PC-9 (cell line): ENCODE data around the gene SERTAD1. TPM values are rescaled to one million over a fixed set of nuclear protein-coding genes. Genes with fewer than 3 reads are reported as not detected.
A peak's percentile ranks its signal among the peaks of the same experiment; 100 is the strongest.

Experiments used
- BruUV-seq: library from RNA; stranded (reverse); fragments of 400-500 nt; replicated peaks from 2 replicates; lab custom pipeline; 2021; lab: Mats Ljungman, UMichigan
- CTCF ChIA-PET: fragments of 300-600 bp; sonication (Branson Sonifier 250); formaldehyde crosslinking; loops from one replicate; lab custom pipeline; 2022; ENCODE audit warnings: antibody characterized with exemption; lab: Charles Lee
- POLR2A ChIA-PET: fragments of 300-600 bp; sonication (Branson Sonifier 250); formaldehyde crosslinking; loops from one replicate; lab custom pipeline; 2022; ENCODE audit warnings: antibody characterized with exemption; ENCODE audit not compliant: unreplicated experiment; lab: Charles Lee
- DNase-seq, 2 experiments: peaks; one replicate each; pipeline versions ENCODE4 v3.0.0 to v3.0.0-alpha.2; 2015 to 2022; ENCODE audit warnings: mixed read lengths in 1 of 2
- H2AFZ ChIP-seq: fragments of 200-600 bp; sonication (generic); 2 replicates; pipeline ENCODE4 v1.8.1; 2017; ENCODE audit warnings: antibody characterized with exemption
- H3F3A ChIP-seq: fragments of 200-600 bp; sonication (generic); 2 replicates; pipeline ENCODE4 v1.8.1; 2017; ENCODE audit warnings: antibody characterized with exemption, mild to moderate bottlenecking, low read depth; ENCODE audit not compliant: insufficient read depth
- H3K27ac ChIP-seq: fragments of 200-600 bp; sonication (generic); 2 replicates; pipeline ENCODE4 v1.6.1; 2016; ENCODE audit warnings: mixed run types
- H3K27me3 ChIP-seq: fragments of 200-600 bp; sonication (generic); 2 replicates; pipeline ENCODE4 v1.6.1; 2016; ENCODE audit warnings: low read depth, mixed run types; ENCODE audit not compliant: insufficient read depth
- H3K36me3 ChIP-seq: fragments of 200-600 bp; sonication (generic); 2 replicates; pipeline ENCODE4 v1.6.1; 2016; ENCODE audit warnings: low read depth, mixed run types
- H3K4me1 ChIP-seq: fragments of 200-600 bp; sonication (generic); replicated peaks from 2 replicates; pipeline ENCODE4 v1.6.1; 2016; ENCODE audit warnings: mixed run types; ENCODE audit not compliant: insufficient read depth
- H3K4me2 ChIP-seq: fragments of 200-600 bp; sonication (generic); 2 replicates; pipeline ENCODE4 v1.6.1; 2017; ENCODE audit warnings: mixed run types
- H3K4me3 ChIP-seq: fragments of 200-600 bp; sonication (generic); 2 replicates; pipeline ENCODE4 v1.6.1; 2016; ENCODE audit warnings: mixed run types
- H3K79me2 ChIP-seq: fragments of 200-600 bp; sonication (generic); 2 replicates; pipeline ENCODE4 v1.6.1; 2017; ENCODE audit warnings: low read depth, mixed run types
- H3K9me2 ChIP-seq: fragments of 200-600 bp; sonication (generic); 2 replicates; pipeline ENCODE4 v1.8.1; 2017; ENCODE audit warnings: mild to moderate bottlenecking; ENCODE audit not compliant: insufficient read depth
- H3K9me3 ChIP-seq: fragments of 200-600 bp; sonication (generic); 2 replicates; pipeline ENCODE4 v1.8.1; 2016; ENCODE audit warnings: low read depth; ENCODE audit not compliant: insufficient read depth
- H4K20me1 ChIP-seq: fragments of 200-600 bp; sonication (generic); 2 replicates; pipeline ENCODE4 v1.8.1; 2017; ENCODE audit not compliant: insufficient read depth
- CTCF ChIP-seq: fragments of 200-600 bp; sonication (generic); conservative IDR thresholded peaks from 2 replicates; pipeline ENCODE4 v1.6.1; 2017; ENCODE audit warnings: mixed run types, antibody characterized with exemption, mild to moderate bottlenecking, moderate library complexity
- EZH2 ChIP-seq: fragments of 200-600 bp; sonication (generic); IDR thresholded peaks from 2 replicates; pipeline ENCODE4 v1.8.0; 2017; ENCODE audit warnings: antibody characterized with exemption, low read depth
- intact Hi-C: fragments of 100-400 bp; cut with micrococcal nuclease; formaldehyde crosslinking; loops from one replicate; pipeline ENCODE4 v1.10.0; 2022; ENCODE audit not compliant: unreplicated experiment
- total RNA-seq: library from RNA; stranded (reverse); gene quantifications from 2 replicates; pipeline ENCODE4 v1.2.3, GENCODE V29; 2021

SERTAD1 gene
- total RNA-seq, 1 experiment from 2014 or later: 7.8 TPM

GRCh38 chr19:40449506-40449905 is 23.7 kb upstream of the SERTAD1 start:
- no peak overlapping the region for H2AFZ ChIP-seq
- POLR2A ChIA-PET: no interaction called here
- TF ChIP-seq CTCF (no peak), EZH2 (no peak)
- no peaks in the 10 kb centered on the region for H3K9me2 ChIP-seq
- H3K4me3 ChIP-seq: no peak overlapping the region
- no peak overlapping the region for H3K27ac ChIP-seq
- peaks cover 4% of the 10 kb centered on the region; the same call in 1 of the 2 replicates for H3K4me1 ChIP-seq
- intact Hi-C loops: no loop called here
- H4K20me1 ChIP-seq: no peaks in the 10 kb centered on the region
- H3K27me3 ChIP-seq: no peaks in the 10 kb centered on the region
- no peak overlapping the region for H3K4me2 ChIP-seq
- 0 out of 2 replicates have a peak, but pooled peaks cover 6% of the 10 kb centered on the region for H3K36me3 ChIP-seq
- H3K79me2 ChIP-seq: no peaks in the 10 kb centered on the region
- CTCF ChIA-PET: no interaction called here
- BruUV-seq: no TSS peak
- no peaks in the 10 kb centered on the region for H3K9me3 ChIP-seq
- no peak for DNase-seq
- peaks cover 21% of the 10 kb centered on the region; the same call in 1 of the 2 replicates for H3F3A ChIP-seq

GRCh38 chr19:40446263-40446784 is 20.5 kb upstream of the SERTAD1 start:
- Histone ChIP-seq H3K27ac (no peak overlapping the region), H3K27me3 (no peaks in the 10 kb centered on the region), H3K79me2 (peaks cover 25% of the 10 kb centered on the region), H3K4me3 (no peak overlapping the region), H3K36me3 (peaks cover 6% of the 10 kb centered on the region; the same call in 1 of the 2 replicates), H3K9me2 (no peaks in the 10 kb centered on the region), H3K4me2 (no peak overlapping the region), H3K9me3 (no peaks in the 10 kb centered on the region), H3F3A (peaks cover 27% of the 10 kb centered on the region; the same call in 1 of the 2 replicates), H3K4me1 (peaks cover 12% of the 10 kb centered on the region), H2AFZ (no peak overlapping the region), H4K20me1 (peaks cover 13% of the 10 kb centered on the region)
- ChIA-PET CTCF (interaction anchor here (0.6 kb wide), 1 partner anchor 157 kb away, joined by 3 read pairs; no protein-coding TSS in a partner anchor), POLR2A (interaction anchor here (0.6 kb wide), 1 partner anchor 13 kb away, joined by 3 read pairs; no protein-coding TSS in a partner anchor)
- DNase-seq: no peak
- no TSS peak for BruUV-seq
- intact Hi-C loops: no loop called here
- TF ChIP-seq CTCF: no peak
- TF ChIP-seq EZH2: no peak

GRCh38 chr19:40445780-40446262 is 20.0 kb upstream of the SERTAD1 start:
- no peaks in the 10 kb centered on the region for H3K9me2 ChIP-seq
- H3K4me2 ChIP-seq: no peak overlapping the region

More at GRCh38 chr19:40445780-40446262, 20.0 kb upstream of the SERTAD1 start:
- BruUV-seq: no TSS peak
- Histone ChIP-seq H3K27me3 (no peaks in the 10 kb centered on the region), H3K9me3 (no peaks in the 10 kb centered on the region), H2AFZ (no peak overlapping the region), H4K20me1 (peaks cover 18% of the 10 kb centered on the region), H3K79me2 (peaks cover 30% of the 10 kb centered on the region), H3K27ac (no peak overlapping the region), H3K36me3 (peaks cover 6% of the 10 kb centered on the region; the same call in 1 of the 2 replicates), H3F3A (peaks cover 32% of the 10 kb centered on the region; the same call in 1 of the 2 replicates), H3K4me3 (no peak overlapping the region), H3K4me1 (peaks cover 12% of the 10 kb centered on the region)
- TF ChIP-seq CTCF (no peak), EZH2 (no peak)
- intact Hi-C loops: no loop called here
- ChIA-PET CTCF (interaction anchor here (0.6 kb wide), 1 partner anchor 158 kb away, joined by 3 read pairs; no protein-coding TSS in a partner anchor), POLR2A (interaction anchor here (0.6 kb wide), 1 partner anchor 13 kb away, joined by 3 read pairs; no protein-coding TSS in a partner anchor)
- peak in 1 of 2 experiments; percentile 70 for DNase-seq
